K562 (cell line): Measurements from ENCODE around the gene FBXO11. TPM values are rescaled to one million over a fixed set of nuclear protein-coding genes. Genes with fewer than 3 reads are reported as not detected.
A peak's percentile ranks its signal among the peaks of the same experiment; 100 is the strongest.

Experiments
- ASH1L ChIP-seq: fragments of 450-650 bp; IDR thresholded peaks from 2 replicates; pipeline ENCODE4 v1.6.1; 2018; ENCODE audit warnings: borderline replicate concordance, mild to moderate bottlenecking, low read depth; ENCODE audit not compliant: partially characterized antibody
- CTBP1 ChIP-seq: fragments of 450-650 bp; IDR thresholded peaks from 2 replicates; pipeline ENCODE4 v1.6.1; 2016; ENCODE audit warnings: borderline replicate concordance
- FOSL1 ChIP-seq: fragments of 200-800 bp; sonication (Bioruptor generic); conservative IDR thresholded peaks from 2 replicates; pipeline ENCODE4 v1.6.1; 2016; ENCODE audit warnings: missing genetic modification characterization, missing compliant biosample characterization
- NR2C2 ChIP-seq, 2 experiments: fragments of 200-800 bp in 1 of 2; sonication (Bioruptor generic) in 1 of 2; sonication (generic) in 1 of 2; formaldehyde crosslinking in 1 of 2; IDR thresholded peaks; 2 replicates each; pipeline versions ENCODE4 v1.6.1 to v1.8.0; 2016 to 2022; ENCODE audit warnings: mild to moderate bottlenecking in 1 of 2, missing compliant biosample characterization in 1 of 2, missing genetic modification characterization in 1 of 2, missing genetic modification reagents in 1 of 2
- PHTF2 ChIP-seq: fragments of 250-450 bp; sonication (Bioruptor Pico); IDR thresholded peaks from 2 replicates; pipeline ENCODE4 v1.5.0; 2021; ENCODE audit warnings: mild to moderate bottlenecking
- POLR2AphosphoS2 ChIP-seq: IDR thresholded peaks from 2 replicates; pipeline ENCODE4 v1.6.1; 2012; ENCODE audit warnings: low read length, improper control_type of control experiment
- SIN3B ChIP-seq: fragments of 450-650 bp; IDR thresholded peaks from 2 replicates; pipeline ENCODE4 v1.6.1; 2017; ENCODE audit warnings: low read depth, mild to moderate bottlenecking, moderate library complexity
- SP1 ChIP-seq: sonication (generic); formaldehyde crosslinking; IDR thresholded peaks from 2 replicates; pipeline ENCODE4 v1.8.1; 2022; ENCODE audit warnings: mild to moderate bottlenecking, missing genetic modification reagents
- TOE1 ChIP-seq, 2 experiments: fragments of 450-650 bp in 1 of 2; sonication (generic) in 1 of 2; formaldehyde crosslinking in 1 of 2; IDR thresholded peaks; 2 replicates each; pipeline versions ENCODE4 v1.7.1 to v1.8.0; 2016 to 2022; ENCODE audit warnings: borderline replicate concordance in 2 of 2, mild to moderate bottlenecking in 2 of 2, antibody characterized with exemption in 1 of 2, inconsistent platforms in 1 of 2, low read depth in 1 of 2, missing genetic modification reagents in 1 of 2, moderate library complexity in 1 of 2
- ZNF507 ChIP-seq: conservative IDR thresholded peaks from 2 replicates; pipeline ENCODE4 v1.6.1; 2017; ENCODE audit warnings: missing genetic modification characterization, missing compliant biosample characterization
- polyA plus RNA-seq, 8 experiments: library from polyadenylated mRNA; depleted of rRNA in 4 of 8; stranded (reverse) in 5 of 8; unstranded in 3 of 8; fragments of >200 nt; fragmentation: Nextera tagmentation in 2 of 8; fragmentation: Illumina TruSeq in 1 of 8; extraction: Ambion mirVana in 2 of 8; extraction: Trizol in 1 of 8; gene quantifications; 2 replicates each; pipeline versions ENCODE4 v1.2.1 to v1.2.3, GENCODE V29; 2011 to 2014; ENCODE audit warnings: inconsistent platforms in 1 of 8, missing spikeins in 1 of 8
- total RNA-seq, 7 experiments: library from RNA; depleted of rRNA in 6 of 7; stranded (reverse); fragments of >200 nt in 6 of 7; fragmentation: Illumina TruSeq in 2 of 7; extraction: Trizol in 2 of 7; gene quantifications; 2 replicates each; pipeline versions ENCODE4 v1.2.1 to v1.2.3, GENCODE V29; 2011 to 2021; ENCODE audit warnings: low replicate concordance in 1 of 7
- TF ChIP-seq, protein P1 (sequence below): fragments of 450-650 bp; formaldehyde crosslinking; IDR thresholded peaks from 2 replicates; pipeline ENCODE4 v1.4.0; 2022; ENCODE audit warnings: missing genetic modification characterization
- TF ChIP-seq, protein P2 (sequence below): fragments of 450-650 bp; formaldehyde crosslinking; IDR thresholded peaks from 2 replicates; pipeline ENCODE4 v1.4.0; 2020; ENCODE audit warnings: mild to moderate bottlenecking, moderate library complexity
- TF ChIP-seq, protein P3 (sequence below): sonication (generic); formaldehyde crosslinking; IDR thresholded peaks from 2 replicates; pipeline ENCODE4 v1.8.1; 2022; ENCODE audit warnings: missing genetic modification reagents

The FBXO11 gene
- total and polyA plus RNA-seq, 9 of the 15 experiments (the other 6 are each of a cell fraction or from before 2014, with no cell fraction given), result 8.8 to 44.5 (median 24.1) TPM

DNA sequence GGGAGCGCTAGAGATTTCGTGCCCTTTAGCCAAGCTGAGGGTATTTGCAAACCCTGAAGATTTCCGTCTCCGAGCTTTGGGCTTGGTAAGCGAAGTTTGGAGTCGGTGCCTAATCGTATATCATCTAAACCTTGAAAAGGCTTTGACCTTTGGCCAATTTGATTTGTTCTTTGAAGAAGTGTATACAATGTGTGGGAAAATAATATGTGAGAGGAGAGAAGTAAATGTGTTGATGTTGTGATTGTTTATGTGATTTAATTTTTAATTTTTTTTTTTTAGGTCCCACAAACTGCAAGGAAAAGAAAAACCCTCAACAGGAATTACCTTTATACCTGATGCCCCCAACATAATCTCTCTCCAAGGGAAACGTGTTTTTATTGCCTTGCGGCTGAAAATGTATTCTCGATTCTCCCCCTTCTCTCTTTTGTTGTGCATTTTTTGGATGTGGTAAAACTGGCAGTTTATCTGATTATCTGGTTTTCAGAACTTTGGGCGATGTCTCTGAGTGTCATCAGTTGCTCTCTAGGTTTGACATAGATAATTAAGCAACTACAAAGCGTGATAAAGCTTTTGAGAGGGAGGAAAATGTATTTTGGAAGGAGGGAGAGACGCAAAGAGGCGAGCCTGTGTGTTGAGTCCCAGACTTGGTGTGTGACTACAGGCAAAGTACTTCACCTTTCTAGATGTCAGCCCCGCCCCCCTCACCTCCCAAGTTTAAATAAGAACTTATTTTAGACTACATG is 912 bp upstream of the FBXO11 start (continued):
- TF ChIP-seq, protein P1, sequence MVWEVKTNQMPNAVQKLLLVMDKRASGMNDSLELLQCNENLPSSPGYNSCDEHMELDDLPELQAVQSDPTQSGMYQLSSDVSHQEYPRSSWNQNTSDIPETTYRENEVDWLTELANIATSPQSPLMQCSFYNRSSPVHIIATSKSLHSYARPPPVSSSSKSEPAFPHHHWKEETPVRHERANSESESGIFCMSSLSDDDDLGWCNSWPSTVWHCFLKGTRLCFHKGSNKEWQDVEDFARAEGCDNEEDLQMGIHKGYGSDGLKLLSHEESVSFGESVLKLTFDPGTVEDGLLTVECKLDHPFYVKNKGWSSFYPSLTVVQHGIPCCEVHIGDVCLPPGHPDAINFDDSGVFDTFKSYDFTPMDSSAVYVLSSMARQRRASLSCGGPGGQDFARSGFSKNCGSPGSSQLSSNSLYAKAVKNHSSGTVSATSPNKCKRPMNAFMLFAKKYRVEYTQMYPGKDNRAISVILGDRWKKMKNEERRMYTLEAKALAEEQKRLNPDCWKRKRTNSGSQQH, result no peak
- TF ChIP-seq FOSL1 (tag) (0 out of 2 replicates have a peak, but pooled peaks have one; percentile 2), TOE1 (IDR thresholded peaks at IDR 0.05; ENCODE audit: borderline replicate concordance) (0 out of 2 replicates have a peak, but pooled peaks have one; percentile 19), TOE1 (CRISPR knock-in tag; IDR thresholded peaks at IDR 0.05; ENCODE audit: borderline replicate concordance, low read depth) (no peak), PHTF2 (no peak), ASH1L (no peak), ZNF507 (tag) (no peak), SP1 (CRISPR knock-in tag) (no peak), CTBP1 (peak; percentile 46; the same call in 1 of the 2 replicates), SIN3B (no peak), NR2C2 (CRISPR knock-in tag; IDR thresholded peaks at IDR 0.05) (no peak), NR2C2 (tag; IDR thresholded peaks at IDR 0.05) (peak; percentile 69), POLR2AphosphoS2 (no peak)
- TF ChIP-seq, protein P2, sequence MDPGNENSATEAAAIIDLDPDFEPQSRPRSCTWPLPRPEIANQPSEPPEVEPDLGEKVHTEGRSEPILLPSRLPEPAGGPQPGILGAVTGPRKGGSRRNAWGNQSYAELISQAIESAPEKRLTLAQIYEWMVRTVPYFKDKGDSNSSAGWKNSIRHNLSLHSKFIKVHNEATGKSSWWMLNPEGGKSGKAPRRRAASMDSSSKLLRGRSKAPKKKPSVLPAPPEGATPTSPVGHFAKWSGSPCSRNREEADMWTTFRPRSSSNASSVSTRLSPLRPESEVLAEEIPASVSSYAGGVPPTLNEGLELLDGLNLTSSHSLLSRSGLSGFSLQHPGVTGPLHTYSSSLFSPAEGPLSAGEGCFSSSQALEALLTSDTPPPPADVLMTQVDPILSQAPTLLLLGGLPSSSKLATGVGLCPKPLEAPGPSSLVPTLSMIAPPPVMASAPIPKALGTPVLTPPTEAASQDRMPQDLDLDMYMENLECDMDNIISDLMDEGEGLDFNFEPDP, result no peak
- TF ChIP-seq, protein P3, sequence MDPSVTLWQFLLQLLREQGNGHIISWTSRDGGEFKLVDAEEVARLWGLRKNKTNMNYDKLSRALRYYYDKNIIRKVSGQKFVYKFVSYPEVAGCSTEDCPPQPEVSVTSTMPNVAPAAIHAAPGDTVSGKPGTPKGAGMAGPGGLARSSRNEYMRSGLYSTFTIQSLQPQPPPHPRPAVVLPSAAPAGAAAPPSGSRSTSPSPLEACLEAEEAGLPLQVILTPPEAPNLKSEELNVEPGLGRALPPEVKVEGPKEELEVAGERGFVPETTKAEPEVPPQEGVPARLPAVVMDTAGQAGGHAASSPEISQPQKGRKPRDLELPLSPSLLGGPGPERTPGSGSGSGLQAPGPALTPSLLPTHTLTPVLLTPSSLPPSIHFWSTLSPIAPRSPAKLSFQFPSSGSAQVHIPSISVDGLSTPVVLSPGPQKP (CRISPR knock-in tag), result no peak
- TF ChIP-seq, all 486 proteins: peak for 45
